ENCODE measurements around the gene PC.
"Not testable (repeated sequence)": the region's sequence is repeated elsewhere in the genome, so short reads cannot be mapped to it uniquely, and the experiment has no call there.

Gene PC

GRCh38 chr11:66835768-66836405, 122.3 kb downstream of the PC start:
- no peak for DNase-seq

- DNase-seq = no peak
Measured at GRCh38 chr11:66834943-66835342, 123.2 kb downstream of the PC start.

GRCh38 chr11:66834539-66834845, 123.7 kb downstream of the PC start:
- DNase-seq = no peak

GRCh38 chr11:66824573-66824972, 133.6 kb downstream of the PC start:
- not testable (repeated sequence) for DNase-seq

- DNase-seq = no peak
Measured at GRCh38 chr11:66823700-66824099, 134.5 kb downstream of the PC start.

GRCh38 chr11:66820901-66821300, 137.3 kb downstream of the PC start:
- DNase-seq = no peak

GRCh38 chr11:66820381-66820780, 137.8 kb downstream of the PC start:
- DNase-seq = no peak

- no peak for DNase-seq
Measured at GRCh38 chr11:66818231-66818955, 139.8 kb downstream of the PC start.

GRCh38 chr11:66815646-66816045, 142.5 kb downstream of the PC start:
- no peak for DNase-seq

GRCh38 chr11:66814678-66815077, 143.5 kb downstream of the PC start:
- no peak for DNase-seq

GRCh38 chr11:66810576-66811185, 147.5 kb downstream of the PC start:
- no peak for DNase-seq

GRCh38 chr11:66809592-66809991, 148.6 kb downstream of the PC start:
- DNase-seq = no peak

- no peak for DNase-seq
Measured at GRCh38 chr11:66800720-66801428, 157.3 kb downstream of the PC start.

GRCh38 chr11:66799815-66800214, 158.4 kb downstream of the PC start:
- DNase-seq = not testable (repeated sequence)

Data from T-helper 9 cell (primary cell).